Stimulated activated naive B cell treated with anti-CD40 and anti-IgM and Interleukin-4, amounts not matched to agents 10 μg/mL and 1 μg/mL and 100 μg/mL, for 72 hours (primary cell): ENCODE data around the gene PTPRD.

Source experiments
- ATAC-seq, 2 donors: fragments of 150-1000 bp; cut with Tn5 transposase; replicated peaks; 2 replicates each; pipeline ENCODE4 v1.10.0; 2021; ENCODE audit warnings: moderate library complexity in 1 of 2
- DNase-seq: peaks from one replicate; pipeline ENCODE4 v3.0.0; 2021
- H3K27ac Mint-ChIP-seq: one replicate; pipeline ENCODE4 v1.8.0; 2022; ENCODE audit warnings: mild to moderate bottlenecking, mixed read lengths
- H3K27me3 Mint-ChIP-seq, 2 donors: one replicate each; pipeline ENCODE4 v1.8.0; 2022; ENCODE audit warnings: mixed read lengths in 2 of 2
- H3K36me3 Mint-ChIP-seq, 2 donors: one replicate each; pipeline ENCODE4 v1.8.0; 2022; ENCODE audit warnings: mixed read lengths in 2 of 2, mild to moderate bottlenecking in 1 of 2
- H3K4me1 Mint-ChIP-seq, 2 donors: one replicate each; pipeline ENCODE4 v1.8.0; 2022; ENCODE audit warnings: mixed read lengths in 2 of 2, mild to moderate bottlenecking in 1 of 2
- H3K4me3 Mint-ChIP-seq, 2 donors: one replicate each; pipeline ENCODE4 v1.8.0; 2022; ENCODE audit warnings: mild to moderate bottlenecking in 2 of 2, mixed read lengths in 2 of 2, moderate library complexity in 1 of 2
- H3K9me3 Mint-ChIP-seq, 2 donors: one replicate each; pipeline ENCODE4 v1.8.0; 2022; ENCODE audit warnings: mixed read lengths in 2 of 2, mild to moderate bottlenecking in 1 of 2

PTPRD gene

GRCh38 chr9:10055886-10056395 is 556.9 kb downstream of the PTPRD start:
- Mint-ChIP-seq H3K27ac (no peak overlapping the region), H3K27me3 (peaks cover 0 to 4% of the 10 kb centered on the region in 2 donors), H3K4me1 (peaks cover 0 to 6% of the 10 kb centered on the region in 2 donors), H3K36me3 (no peaks in the 10 kb centered on the region), H3K9me3 (no peaks in the 10 kb centered on the region), H3K4me3 (no peak overlapping the region)
- DNase-seq (no peak), ATAC-seq (no peak)

- Mint-ChIP-seq H3K4me1 (no peaks in the 10 kb centered on the region), H3K9me3 (no peaks in the 10 kb centered on the region), H3K27me3 (no peaks in the 10 kb centered on the region), H3K36me3 (no peaks in the 10 kb centered on the region), H3K27ac (no peak overlapping the region), H3K4me3 (no peak overlapping the region)
- no peak for ATAC-seq
- DNase-seq = no peak
Observed at GRCh38 chr9:10054456-10054855, 558.3 kb downstream of the PTPRD start.

GRCh38 chr9:10052916-10053315 is 559.9 kb downstream of the PTPRD start:
- Mint-ChIP-seq H3K4me1 (no peaks in the 10 kb centered on the region), H3K27me3 (no peaks in the 10 kb centered on the region), H3K36me3 (no peaks in the 10 kb centered on the region), H3K9me3 (no peaks in the 10 kb centered on the region), H3K4me3 (no peak overlapping the region), H3K27ac (no peak overlapping the region)
- no peak for ATAC-seq
- DNase-seq = no peak

- no peak overlapping the region for H3K27ac Mint-ChIP-seq
- ATAC-seq = no peak
- H3K9me3 Mint-ChIP-seq = no peaks in the 10 kb centered on the region
- no peaks in the 10 kb centered on the region for H3K27me3 Mint-ChIP-seq
- H3K4me1 Mint-ChIP-seq = no peaks in the 10 kb centered on the region
- DNase-seq = no peak
- no peaks in the 10 kb centered on the region for H3K36me3 Mint-ChIP-seq
- H3K4me3 Mint-ChIP-seq = no peak overlapping the region
Observed at GRCh38 chr9:10052181-10052580, 560.6 kb downstream of the PTPRD start.

- Mint-ChIP-seq H3K36me3 (no peaks in the 10 kb centered on the region), H3K27ac (no peak overlapping the region), H3K9me3 (no peaks in the 10 kb centered on the region), H3K4me3 (no peak overlapping the region), H3K4me1 (no peaks in the 10 kb centered on the region), H3K27me3 (no peaks in the 10 kb centered on the region)
- DNase-seq = no peak
- no peak for ATAC-seq
Observed at GRCh38 chr9:10050016-10050415, 562.8 kb downstream of the PTPRD start.

GRCh38 chr9:10048994-10049393 is 563.8 kb downstream of the PTPRD start:
- Mint-ChIP-seq H3K36me3 (no peaks in the 10 kb centered on the region), H3K4me3 (no peak overlapping the region), H3K27ac (no peak overlapping the region), H3K4me1 (no peaks in the 10 kb centered on the region), H3K9me3 (no peaks in the 10 kb centered on the region), H3K27me3 (no peaks in the 10 kb centered on the region)
- DNase-seq = no peak
- ATAC-seq = no peak

GRCh38 chr9:10045598-10045997 is 567.2 kb downstream of the PTPRD start:
- DNase-seq = no peak
- H3K9me3 Mint-ChIP-seq = no peaks in the 10 kb centered on the region

GRCh38 chr9:10041726-10042229 is 571.0 kb downstream of the PTPRD start:
- DNase-seq = no peak
- no peaks in the 10 kb centered on the region for H3K4me1 Mint-ChIP-seq
- no peaks in the 10 kb centered on the region for H3K27me3 Mint-ChIP-seq
- H3K36me3 Mint-ChIP-seq = no peaks in the 10 kb centered on the region
- no peak overlapping the region for H3K4me3 Mint-ChIP-seq
- H3K9me3 Mint-ChIP-seq = no peaks in the 10 kb centered on the region
- no peak for ATAC-seq
- H3K27ac Mint-ChIP-seq = no peak overlapping the region

More at GRCh38 chr9:10045598-10045997, 567.2 kb downstream of the PTPRD start:
- Mint-ChIP-seq H3K36me3 (no peaks in the 10 kb centered on the region), H3K4me3 (no peak overlapping the region), H3K27me3 (no peaks in the 10 kb centered on the region), H3K4me1 (no peaks in the 10 kb centered on the region), H3K27ac (no peak overlapping the region)
- ATAC-seq = no peak

- no peak for DNase-seq
Observed at GRCh38 chr9:10036095-10036494, 576.7 kb downstream of the PTPRD start.

GRCh38 chr9:10032166-10032565 is 580.6 kb downstream of the PTPRD start:
- ATAC-seq = no peak
- Mint-ChIP-seq H3K4me3 (no peak overlapping the region), H3K36me3 (no peaks in the 10 kb centered on the region), H3K4me1 (no peaks in the 10 kb centered on the region), H3K9me3 (peaks cover 3 to 14% of the 10 kb centered on the region in 2 donors), H3K27me3 (no peaks in the 10 kb centered on the region), H3K27ac (no peak overlapping the region)
- DNase-seq = no peak

More at GRCh38 chr9:10036095-10036494, 576.7 kb downstream of the PTPRD start:
- Mint-ChIP-seq H3K27ac (no peak overlapping the region), H3K36me3 (no peaks in the 10 kb centered on the region), H3K4me3 (no peak overlapping the region), H3K9me3 (no peaks in the 10 kb centered on the region), H3K27me3 (no peaks in the 10 kb centered on the region), H3K4me1 (no peaks in the 10 kb centered on the region)
- ATAC-seq = no peak

- no peak overlapping the region for H3K27ac Mint-ChIP-seq
- DNase-seq = no peak
- H3K4me1 Mint-ChIP-seq = no peaks in the 10 kb centered on the region
- no peak overlapping the region for H3K4me3 Mint-ChIP-seq
- ATAC-seq = no peak
- H3K27me3 Mint-ChIP-seq = no peaks in the 10 kb centered on the region
- H3K9me3 Mint-ChIP-seq = peaks cover 3 to 14% of the 10 kb centered on the region in 2 donors
- H3K36me3 Mint-ChIP-seq = no peaks in the 10 kb centered on the region
Observed at GRCh38 chr9:10026443-10026984, 586.3 kb downstream of the PTPRD start.

GRCh38 chr9:10015755-10016154 is 597.0 kb downstream of the PTPRD start:
- no peak overlapping the region for H3K4me3 Mint-ChIP-seq
- no peaks in the 10 kb centered on the region for H3K36me3 Mint-ChIP-seq
- no peak overlapping the region for H3K27ac Mint-ChIP-seq
- no peaks in the 10 kb centered on the region for H3K9me3 Mint-ChIP-seq
- no peaks in the 10 kb centered on the region for H3K27me3 Mint-ChIP-seq
- no peaks in the 10 kb centered on the region for H3K4me1 Mint-ChIP-seq
- DNase-seq = no peak
- no peak for ATAC-seq

GRCh38 chr9:10014889-10015288 is 597.9 kb downstream of the PTPRD start:
- Mint-ChIP-seq H3K36me3 (no peaks in the 10 kb centered on the region), H3K9me3 (no peaks in the 10 kb centered on the region), H3K4me3 (no peak overlapping the region), H3K27me3 (no peaks in the 10 kb centered on the region), H3K27ac (no peak overlapping the region), H3K4me1 (no peaks in the 10 kb centered on the region)
- no peak for DNase-seq
- ATAC-seq = no peak

GRCh38 chr9:10009401-10009800 is 603.4 kb downstream of the PTPRD start:
- Mint-ChIP-seq H3K4me1 (no peaks in the 10 kb centered on the region), H3K4me3 (no peak overlapping the region), H3K27me3 (no peaks in the 10 kb centered on the region), H3K27ac (no peak overlapping the region), H3K9me3 (no peaks in the 10 kb centered on the region), H3K36me3 (no peaks in the 10 kb centered on the region)
- no peak for DNase-seq
- no peak for ATAC-seq

GRCh38 chr9:10008101-10008799 is 604.6 kb downstream of the PTPRD start:
- Mint-ChIP-seq H3K27me3 (no peaks in the 10 kb centered on the region), H3K36me3 (no peaks in the 10 kb centered on the region), H3K9me3 (no peaks in the 10 kb centered on the region), H3K4me1 (no peaks in the 10 kb centered on the region), H3K27ac (no peak overlapping the region), H3K4me3 (no peak overlapping the region)
- DNase-seq (no peak), ATAC-seq (no peak)
